Loucy (cell line): Measurements from ENCODE around the gene PEDS1.
"Not testable (repeated sequence)": the region's sequence is repeated elsewhere in the genome, so short reads cannot be mapped to it uniquely, and the experiment has no call there.

Source experiments
- H2AFZ ChIP-seq: fragments of 200-600 bp; sonication (generic); 2 replicates; pipeline ENCODE4 v1.6.0; 2016; ENCODE audit warnings: antibody characterized with exemption, mild to moderate bottlenecking, low read length, moderate library complexity
- H3F3A ChIP-seq: fragments of 200-600 bp; 2 replicates; pipeline ENCODE4 v1.6.0; 2016; ENCODE audit warnings: antibody characterized with exemption, low read depth, mild to moderate bottlenecking
- H3K27me3 ChIP-seq: fragments of 200-600 bp; sonication (generic); 2 replicates; pipeline ENCODE4 v1.6.1; 2014; ENCODE audit warnings: low read length, mild to moderate bottlenecking; ENCODE audit not compliant: insufficient read depth, poor library complexity, severe bottlenecking
- H3K36me3 ChIP-seq: fragments of 200-600 bp; sonication (generic); 2 replicates; pipeline ENCODE4 v1.6.1; 2016; ENCODE audit warnings: low read length; ENCODE audit not compliant: insufficient read depth
- H3K4me1 ChIP-seq: fragments of 200-600 bp; sonication (generic); 2 replicates; pipeline ENCODE4 v1.5.1; 2014; ENCODE audit warnings: low read length, mild to moderate bottlenecking; ENCODE audit not compliant: insufficient read depth, poor library complexity, severe bottlenecking
- H3K4me2 ChIP-seq: fragments of 200-600 bp; sonication (generic); 2 replicates; pipeline ENCODE4 v1.6.0; 2014; ENCODE audit warnings: antibody characterized with exemption, low read length, low read depth, mild to moderate bottlenecking; ENCODE audit not compliant: poor library complexity, severe bottlenecking
- H3K4me3 ChIP-seq: fragments of 200-600 bp; sonication (generic); 2 replicates; pipeline ENCODE4 v1.5.1; 2014; ENCODE audit warnings: low read length, mild to moderate bottlenecking, mixed read lengths; ENCODE audit not compliant: poor library complexity, severe bottlenecking
- H3K79me2 ChIP-seq: fragments of 200-600 bp; sonication (generic); 2 replicates; pipeline ENCODE4 v1.6.1; 2014; ENCODE audit warnings: low read length; ENCODE audit not compliant: insufficient read depth
- H3K9ac ChIP-seq: fragments of 200-600 bp; sonication (generic); 2 replicates; pipeline ENCODE4 v1.6.0; 2014; ENCODE audit warnings: mild to moderate bottlenecking, low read depth, low read length, moderate library complexity; ENCODE audit not compliant: poor library complexity, severe bottlenecking
- H3K9me2 ChIP-seq: fragments of 200-600 bp; sonication (generic); replicated peaks from 2 replicates; pipeline ENCODE4 v1.6.1; 2016; ENCODE audit warnings: low read depth, low read length, mixed read lengths
- H3K9me3 ChIP-seq: fragments of 200-600 bp; sonication (generic); 2 replicates; pipeline ENCODE4 v1.6.1; 2014; ENCODE audit warnings: mild to moderate bottlenecking, antibody characterized with exemption, low read length, low read depth; ENCODE audit not compliant: insufficient read depth
- H4K20me1 ChIP-seq: fragments of 200-600 bp; sonication (generic); 2 replicates; pipeline ENCODE4 v1.6.0; 2014; ENCODE audit warnings: antibody characterized with exemption, low read length, mild to moderate bottlenecking; ENCODE audit not compliant: insufficient read depth, poor library complexity, severe bottlenecking
- EZH2phosphoT487 ChIP-seq: fragments of 200-600 bp; IDR thresholded peaks from 2 replicates; pipeline ENCODE4 v1.6.1; 2018; ENCODE audit warnings: antibody characterized with exemption, mild to moderate bottlenecking, moderate library complexity, borderline replicate concordance
- TF ChIP-seq, protein P1 (sequence below): fragments of 200-600 bp; sonication (generic); conservative IDR thresholded peaks from 2 replicates; pipeline ENCODE4 v1.5.1; 2014; ENCODE audit warnings: mild to moderate bottlenecking, antibody characterized with exemption, low read length

Gene PEDS1

DNA sequence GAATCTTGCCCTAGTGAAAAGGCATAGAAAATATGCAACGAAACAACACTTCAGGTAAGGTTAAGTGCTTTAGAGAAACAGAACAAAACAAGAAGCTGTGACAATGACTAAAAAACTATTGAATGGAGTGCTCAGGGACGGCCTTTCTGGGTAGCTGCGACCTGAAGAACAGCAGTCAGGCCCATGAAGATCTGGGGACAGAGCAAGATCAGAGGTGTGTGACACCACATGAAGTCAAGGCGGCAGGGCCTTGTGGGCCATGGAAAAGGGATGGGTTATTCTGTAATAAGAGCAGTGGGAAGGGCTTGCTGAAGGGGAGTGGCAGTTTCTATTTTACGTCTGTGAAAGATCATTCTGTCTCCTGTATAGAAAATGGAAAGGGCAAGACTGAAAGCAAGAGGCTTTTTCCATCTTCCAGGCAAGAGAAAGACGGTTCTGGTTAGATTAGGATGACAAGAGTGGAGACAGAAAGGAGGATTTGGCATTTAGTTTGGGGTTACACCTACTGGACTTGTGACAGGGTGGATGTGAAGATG lies 45.7 kb downstream of the PEDS1 start:
- peaks cover 91% of the 10 kb centered on the region for H3K79me2 ChIP-seq
- H3K27me3 ChIP-seq: no peaks in the 10 kb centered on the region
- no peak for TF ChIP-seq EZH2phosphoT487
- TF ChIP-seq, protein P1, sequence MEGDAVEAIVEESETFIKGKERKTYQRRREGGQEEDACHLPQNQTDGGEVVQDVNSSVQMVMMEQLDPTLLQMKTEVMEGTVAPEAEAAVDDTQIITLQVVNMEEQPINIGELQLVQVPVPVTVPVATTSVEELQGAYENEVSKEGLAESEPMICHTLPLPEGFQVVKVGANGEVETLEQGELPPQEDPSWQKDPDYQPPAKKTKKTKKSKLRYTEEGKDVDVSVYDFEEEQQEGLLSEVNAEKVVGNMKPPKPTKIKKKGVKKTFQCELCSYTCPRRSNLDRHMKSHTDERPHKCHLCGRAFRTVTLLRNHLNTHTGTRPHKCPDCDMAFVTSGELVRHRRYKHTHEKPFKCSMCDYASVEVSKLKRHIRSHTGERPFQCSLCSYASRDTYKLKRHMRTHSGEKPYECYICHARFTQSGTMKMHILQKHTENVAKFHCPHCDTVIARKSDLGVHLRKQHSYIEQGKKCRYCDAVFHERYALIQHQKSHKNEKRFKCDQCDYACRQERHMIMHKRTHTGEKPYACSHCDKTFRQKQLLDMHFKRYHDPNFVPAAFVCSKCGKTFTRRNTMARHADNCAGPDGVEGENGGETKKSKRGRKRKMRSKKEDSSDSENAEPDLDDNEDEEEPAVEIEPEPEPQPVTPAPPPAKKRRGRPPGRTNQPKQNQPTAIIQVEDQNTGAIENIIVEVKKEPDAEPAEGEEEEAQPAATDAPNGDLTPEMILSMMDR: no peak
- H3F3A ChIP-seq: peaks cover 13% of the 10 kb centered on the region
- H3K9ac ChIP-seq: no peak overlapping the region
- peak overlapping the region; percentile 72 for H3K4me2 ChIP-seq
- H2AFZ ChIP-seq: no peak overlapping the region
- H4K20me1 ChIP-seq: peaks cover 81% of the 10 kb centered on the region
- peak overlapping the region; percentile 56 for H3K4me3 ChIP-seq
- peaks cover 60% of the 10 kb centered on the region for H3K4me1 ChIP-seq
- H3K9me2 ChIP-seq: no peaks in the 10 kb centered on the region
- no peaks in the 10 kb centered on the region for H3K9me3 ChIP-seq
- H3K36me3 ChIP-seq: no peaks in the 10 kb centered on the region

DNA sequence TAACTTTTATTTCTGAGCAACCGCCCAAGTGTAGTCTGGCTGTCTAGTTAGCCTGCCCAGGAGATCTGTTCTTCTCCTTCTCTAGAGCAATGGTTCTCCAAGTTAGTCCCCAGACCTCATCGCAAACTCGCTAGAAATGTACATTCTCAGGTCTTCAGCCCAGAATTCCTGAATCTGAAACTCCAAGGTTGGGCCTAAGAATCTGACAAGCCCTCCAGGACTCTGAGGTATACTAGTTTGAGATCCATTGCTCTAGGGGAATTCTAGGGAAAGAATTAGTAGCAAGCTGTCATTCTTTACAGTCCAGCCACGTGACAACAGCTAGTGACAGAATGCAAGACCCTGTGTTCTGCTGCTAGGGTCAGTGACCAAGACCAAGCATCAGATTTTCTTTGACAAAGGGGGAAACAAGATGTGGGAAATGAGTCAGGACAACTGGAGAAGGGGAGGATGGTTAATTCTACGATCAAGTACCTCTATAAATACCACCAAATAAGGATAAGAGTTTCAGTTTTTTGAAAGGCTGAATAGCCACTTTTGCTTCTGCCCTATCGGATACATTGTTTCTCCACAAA lies 46.4 kb downstream of the PEDS1 start:
- Histone ChIP-seq H4K20me1 (peaks cover 81% of the 10 kb centered on the region), H3F3A (peaks cover 13% of the 10 kb centered on the region)

DNA sequence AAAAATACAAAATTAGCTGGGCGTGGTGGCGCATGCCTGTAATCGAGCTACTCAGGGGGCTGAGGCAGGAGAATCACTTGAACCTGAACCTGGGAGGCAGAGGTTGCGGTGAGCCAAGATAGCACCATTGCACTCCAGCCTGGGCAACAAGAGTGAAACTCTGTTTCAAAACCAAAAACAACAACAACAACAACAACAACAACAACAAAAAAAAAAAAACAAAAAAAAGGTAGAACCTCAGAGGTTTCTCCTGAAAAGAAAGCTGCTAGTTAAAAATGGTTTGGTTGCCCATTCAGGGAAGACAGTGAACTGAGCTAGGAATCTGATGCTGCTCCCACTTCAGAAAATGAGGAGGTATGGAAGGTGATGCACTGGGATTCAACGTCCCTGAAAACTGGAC lies 46.9 kb downstream of the PEDS1 start:
- peaks cover 91% of the 10 kb centered on the region for H3K79me2 ChIP-seq
- not testable (repeated sequence) for H3K9ac ChIP-seq, H3K36me3 ChIP-seq, H2AFZ ChIP-seq, H3K27me3 ChIP-seq, H3K9me2 ChIP-seq, H3K4me3 ChIP-seq, H3K9me3 ChIP-seq
- peaks cover 13% of the 10 kb centered on the region for H3F3A ChIP-seq
- peak overlapping the region; percentile 72 for H3K4me2 ChIP-seq
- peaks cover 50% of the 10 kb centered on the region for H3K4me1 ChIP-seq
- peaks cover 81% of the 10 kb centered on the region for H4K20me1 ChIP-seq

More for the DNA sequence above, 46.4 kb downstream of the PEDS1 start:
- Histone ChIP-seq H3K4me2 (peak overlapping the region; percentile 72), H3K4me3 (no peak overlapping the region), H2AFZ (no peak overlapping the region), H3K9me2 (no peaks in the 10 kb centered on the region), H3K9me3 (no peaks in the 10 kb centered on the region), H3K27me3 (no peaks in the 10 kb centered on the region), H3K4me1 (peaks cover 55% of the 10 kb centered on the region), H3K9ac (no peak overlapping the region), H3K79me2 (peaks cover 91% of the 10 kb centered on the region), H3K36me3 (peaks cover 2% of the 10 kb centered on the region; the same call in 1 of the 2 replicates)
- no peak for TF ChIP-seq EZH2phosphoT487
- TF ChIP-seq, protein P1: no peak
